K562 (cell line): ENCODE measurements around the gene KRT75. TPM values are rescaled to one million over a fixed set of nuclear protein-coding genes. Genes with fewer than 3 reads are reported as not detected.

Experiments used
- ATAC-seq: fragments of 200-7000 bp; cut with Tn5 transposase; 3 replicates; pipeline ENCODE4 v1.9.1; 2020; ENCODE audit warnings: moderate library complexity
- BruUV-seq: library from RNA; stranded (reverse); fragments of 400-500 nt; replicated peaks from 2 replicates; lab custom pipeline; 2021; lab: Mats Ljungman, UMichigan
- CTCF ChIA-PET: fragments of 300-600 bp; formaldehyde crosslinking; extraction: SDS; loops from one replicate; lab custom pipeline; 2021; ENCODE audit warnings: low intra/inter-chr PET ratio; lab: Yijun Ruan, JAX
- POLR2A ChIA-PET: fragments of 300-600, 350-650 bp; sonication (Branson Sonifier 250); formaldehyde crosslinking; extraction: SDS; loops from one replicate; lab custom pipeline; 2021; ENCODE audit warnings: antibody characterized with exemption, inconsistent platforms; lab: Yijun Ruan, JAX
- DNase-seq, 4 experiments: peaks; one replicate each; pipeline versions ENCODE4 v3.0.0 to v3.0.0-alpha.2; 2011 to 2018; ENCODE audit warnings: low spot score in 3 of 4, mixed read lengths in 3 of 4; ENCODE audit errors: extremely low read depth in 1 of 4
- FAIRE-seq: peaks from 2 replicates; lab custom pipeline; 2011; peaks lifted over from hg19 to GRCh38; lab: Jason Lieb, UNC
- H2AFZ ChIP-seq: 2 replicates; pipeline ENCODE4 v1.6.0; 2011; ENCODE audit warnings: low read depth, low read length, control low read depth, inconsistent platforms
- H3K27ac ChIP-seq: fragments of 200-600 bp; 3 replicates; pipeline ENCODE4 v1.8.0; 2011; ENCODE audit warnings: low read depth, mild to moderate bottlenecking, control low read depth, inconsistent platforms, low read length, moderate library complexity, mixed read lengths; ENCODE audit errors: extremely low read depth
- H3K27me3 ChIP-seq, 2 experiments: fragments of 300-600 bp in 1 of 2; 2 replicates in 1 of 2; 3 replicates in 1 of 2; pipeline versions ENCODE4 v1.6.0 to v1.8.0; 2011; ENCODE audit warnings: inconsistent platforms in 2 of 2, low read length in 2 of 2, mild to moderate bottlenecking in 1 of 2, mixed read lengths in 1 of 2, moderate library complexity in 1 of 2; ENCODE audit not compliant: control insufficient read depth in 2 of 2, insufficient read depth in 2 of 2
- H3K36me3 ChIP-seq: fragments of 300-600 bp; 3 replicates; pipeline ENCODE4 v1.8.0; 2011; ENCODE audit warnings: mild to moderate bottlenecking, low read length, inconsistent platforms; ENCODE audit not compliant: control insufficient read depth, insufficient read depth
- H3K4me1 ChIP-seq, 2 experiments: fragments of 200-600 bp in 1 of 2; replicated peaks in 1 of 2; 2 replicates in 1 of 2; 3 replicates in 1 of 2; pipeline versions ENCODE4 v1.5.1 to v1.8.0; 2011; ENCODE audit warnings: inconsistent platforms in 2 of 2, low read length in 2 of 2, mild to moderate bottlenecking in 1 of 2, mixed read lengths in 1 of 2, moderate library complexity in 1 of 2; ENCODE audit not compliant: control insufficient read depth in 2 of 2, insufficient read depth in 2 of 2
- H3K4me2 ChIP-seq: 2 replicates; pipeline ENCODE4 v1.6.1; 2011; ENCODE audit warnings: low read length, control low read depth, inconsistent platforms, mixed read lengths; ENCODE audit not compliant: insufficient read depth
- H3K4me3 ChIP-seq: fragments of 200-600 bp; sonication (generic), shearing (Covaris generic); 2 replicates; pipeline ENCODE4 v1.5.1; 2016; ENCODE audit warnings: control low read depth, inconsistent platforms
- H3K79me2 ChIP-seq: fragments of 200-600 bp; 3 replicates; pipeline ENCODE4 v1.8.0; 2011; ENCODE audit warnings: low read length, inconsistent platforms; ENCODE audit not compliant: control insufficient read depth, insufficient read depth
- H3K9ac ChIP-seq, 2 experiments: 2 replicates each; pipeline versions ENCODE4 v1.6.0 to v1.6.1; 2011; ENCODE audit warnings: low read depth in 2 of 2, low read length in 2 of 2, control low read depth in 1 of 2, inconsistent platforms in 1 of 2, mild to moderate bottlenecking in 1 of 2, mixed read lengths in 1 of 2; ENCODE audit not compliant: insufficient read depth in 1 of 2
- H3K9me1 ChIP-seq: one replicate; pipeline ENCODE4 v1.6.0; 2011; ENCODE audit warnings: inconsistent platforms, mild to moderate bottlenecking, low read length, moderate library complexity; ENCODE audit not compliant: control insufficient read depth, insufficient read depth
- H3K9me3 ChIP-seq: replicated peaks from 2 replicates; pipeline ENCODE4 v1.5.1; 2011; ENCODE audit warnings: low read depth, low read length, inconsistent platforms; ENCODE audit not compliant: control insufficient read depth, insufficient read depth
- H4K20me1 ChIP-seq: replicated peaks from 2 replicates; pipeline ENCODE4 v1.6.1; 2011; ENCODE audit warnings: low read length, inconsistent platforms, mixed read lengths; ENCODE audit not compliant: control insufficient read depth, insufficient read depth
- C11orf30 ChIP-seq: fragments of 450-650 bp; IDR thresholded peaks from 2 replicates; pipeline ENCODE4 v1.6.1; 2016; ENCODE audit warnings: low read depth, mild to moderate bottlenecking
- CHAMP1 ChIP-seq: fragments of 450-650 bp; IDR thresholded peaks from 2 replicates; pipeline ENCODE4 v1.6.1; 2016; ENCODE audit warnings: mild to moderate bottlenecking
- DDX20 ChIP-seq: fragments of 450-650 bp; IDR thresholded peaks from 2 replicates; pipeline ENCODE4 v1.6.1; 2016; ENCODE audit warnings: missing genetic modification characterization, low read depth, mild to moderate bottlenecking, missing compliant biosample characterization, moderate library complexity
- DEAF1 ChIP-seq: fragments of 450-650 bp; formaldehyde crosslinking; IDR thresholded peaks from 2 replicates; pipeline ENCODE4 v1.4.0; 2020; ENCODE audit warnings: mild to moderate bottlenecking, moderate library complexity
- HDAC1 ChIP-seq, 2 experiments: fragments of 450-650 bp; IDR thresholded peaks; 2 replicates each; pipeline ENCODE4 v1.6.1; 2016 to 2017; ENCODE audit warnings: inconsistent platforms in 1 of 2, mild to moderate bottlenecking in 1 of 2, moderate library complexity in 1 of 2
- HDAC8 ChIP-seq: fragments of 450-650 bp; IDR thresholded peaks from 2 replicates; pipeline ENCODE4 v1.6.1; 2016; ENCODE audit warnings: mild to moderate bottlenecking, missing genetic modification characterization, moderate library complexity, missing compliant biosample characterization
- HNRNPL ChIP-seq: fragments of 200-400 bp; formaldehyde crosslinking; IDR thresholded peaks from 2 replicates; pipeline ENCODE4 v1.6.1; 2017; ENCODE audit warnings: low read depth, mild to moderate bottlenecking, low read length
- MNT ChIP-seq, 2 experiments: fragments of 450-650 bp; conservative IDR thresholded peaks; 2 replicates each; pipeline ENCODE4 v1.6.1; 2017; ENCODE audit warnings: mild to moderate bottlenecking in 2 of 2, moderate library complexity in 2 of 2
- SP2 ChIP-seq: IDR thresholded peaks from 2 replicates; pipeline ENCODE4 v1.6.1; 2011; ENCODE audit warnings: mild to moderate bottlenecking, low read depth, low read length, moderate library complexity; ENCODE audit not compliant: poor library complexity, severe bottlenecking; ENCODE audit errors: extremely low read depth
- ZBED1 ChIP-seq: IDR thresholded peaks from 2 replicates; pipeline ENCODE4 v1.6.1; 2014
- ZBTB11 ChIP-seq, 3 experiments: fragments of 200-800 bp in 1 of 3; fragments of 250-450 bp in 1 of 3; fragments of 450-650 bp in 1 of 3; sonication (Bioruptor Pico) in 1 of 3; sonication (Bioruptor generic) in 1 of 3; formaldehyde crosslinking in 1 of 3; IDR thresholded peaks; 2 replicates each; pipeline versions ENCODE4 v1.6.1 to v1.8.0; 2016 to 2022; ENCODE audit warnings: mild to moderate bottlenecking in 2 of 3, missing genetic modification characterization in 2 of 3, missing compliant biosample characterization in 1 of 3, moderate library complexity in 1 of 3
- ZC3H11A ChIP-seq: IDR thresholded peaks from 2 replicates; pipeline ENCODE4 v1.6.1; 2012; ENCODE audit warnings: low read depth, low read length, improper control_type of control experiment
- ZEB2 ChIP-seq: fragments of 450-650 bp; IDR thresholded peaks from 2 replicates; pipeline ENCODE4 v1.6.1; 2016
- WGBS: fragments of 100-300 bp; shearing (Covaris generic); methylation state at CpG from one replicate; pipeline ENCODE4 v1.1.6; 2016; ENCODE audit warnings: low coverage, mixed read lengths; ENCODE audit not compliant: insufficient coverage; ENCODE audit errors: missing lambda C conversion rate; 5-methylcytosine and 5-hydroxymethylcytosine counted together
- in situ Hi-C: fragments of 300-500 bp; cut with MboI; formaldehyde crosslinking; loops from 4 replicates; pipeline ENCODE4 v1.15.0; 2018; ENCODE audit warnings: inconsistent platforms, mixed read lengths
- intact Hi-C: fragments of 100-400 bp; cut with micrococcal nuclease; formaldehyde crosslinking; loops from 2 replicates; pipeline ENCODE4 v1.14.2; 2022
- polyA plus RNA-seq, 8 experiments: library from polyadenylated mRNA; depleted of rRNA in 4 of 8; stranded (reverse) in 5 of 8; unstranded in 3 of 8; fragments of >200 nt; fragmentation: Nextera tagmentation in 2 of 8; fragmentation: Illumina TruSeq in 1 of 8; extraction: Ambion mirVana in 2 of 8; extraction: Trizol in 1 of 8; gene quantifications; 2 replicates each; pipeline versions ENCODE4 v1.2.1 to v1.2.3, GENCODE V29; 2011 to 2014; ENCODE audit warnings: inconsistent platforms in 1 of 8, missing spikeins in 1 of 8
- total RNA-seq, 7 experiments: library from RNA; depleted of rRNA in 6 of 7; stranded (reverse); fragments of >200 nt in 6 of 7; fragmentation: Illumina TruSeq in 2 of 7; extraction: Trizol in 2 of 7; gene quantifications; 2 replicates each; pipeline versions ENCODE4 v1.2.1 to v1.2.3, GENCODE V29; 2011 to 2021; ENCODE audit warnings: low replicate concordance in 1 of 7

Gene KRT75
- total and polyA plus RNA-seq, 9 of the 15 experiments (the other 6 are each of a cell fraction or from before 2014, with no cell fraction given): not detected

GRCh38 chr12:52426034-52426433 is 8.1 kb downstream of the KRT75 start:
- FAIRE-seq (no peak), DNase-seq (no peak), ATAC-seq (no peak)
- Histone ChIP-seq H3K4me1 (no peaks in the 10 kb centered on the region), H3K4me3 (no peak overlapping the region), H3K9me1 (no peaks in the 10 kb centered on the region), H3K27ac (no peak overlapping the region), H2AFZ (no peak overlapping the region), H4K20me1 (no peaks in the 10 kb centered on the region; the same call in 1 of the 2 replicates), H3K9me3 (no peaks in the 10 kb centered on the region), H3K27me3 (peaks cover 0 to 45% of the 10 kb centered on the region in 2 experiments; a peak in 3 of 5 replicates), H3K79me2 (no peaks in the 10 kb centered on the region), H3K4me2 (no peak overlapping the region), H3K9ac (no peak overlapping the region), H3K36me3 (no peaks in the 10 kb centered on the region)
- POLR2A ChIA-PET: interaction anchor here (1.1 kb wide), 1 partner anchor 13 kb away, joined by 4 read pairs; no protein-coding TSS in a partner anchor
- BruUV-seq: no TSS peak
- in situ Hi-C loops: loop anchor here (10.0 kb wide), 1 partner anchor 759 kb away; the partner anchor contains the start of genes CSAD and ZNF740
- CTCF ChIA-PET: no interaction called here
- 2% methylated on average over 2 of the region's 2 CpGs for WGBS
- intact Hi-C loops: no loop called here
- TF ChIP-seq ZBED1 (no peak), CHAMP1 (no peak), ZC3H11A (no peak), DDX20 (tag) (no peak), ZEB2 (no peak), ZBTB11 (CRISPR knock-in tag; IDR thresholded peaks at IDR 0.05) (no peak), SP2 (no peak), HNRNPL (no peak), HDAC1 (IDR thresholded peaks at IDR 0.05) (no peak), DEAF1 (no peak), C11orf30 (no peak), HDAC8 (no peak), MNT (conservative IDR thresholded peaks at IDR 0.05) (no peak)
